ENCODE data around the gene RPL41.

- TF ChIP-seq CTCF (IDR thresholded peaks at IDR 0.05) (no peak), POLR2A (IDR thresholded peaks at IDR 0.05) (no peak)
Measured at GRCh38 chr12:56102683-56103065, 13.8 kb upstream of the RPL41 start.
